Hematopoietic multipotent progenitor cell treated with erythropoietin and hydrocortisone succinate and interleukin-3 and kit ligand, for 8 days (in vitro differentiated cells): ENCODE data around the gene PSMD3.
"Not testable (repeated sequence)": the region's sequence is repeated elsewhere in the genome, so short reads cannot be mapped to it uniquely, and the experiment has no call there.

Source experiments
- DNase-seq: peaks from one replicate; pipeline ENCODE4 v3.0.0-alpha.2; 2015

Gene PSMD3

DNA sequence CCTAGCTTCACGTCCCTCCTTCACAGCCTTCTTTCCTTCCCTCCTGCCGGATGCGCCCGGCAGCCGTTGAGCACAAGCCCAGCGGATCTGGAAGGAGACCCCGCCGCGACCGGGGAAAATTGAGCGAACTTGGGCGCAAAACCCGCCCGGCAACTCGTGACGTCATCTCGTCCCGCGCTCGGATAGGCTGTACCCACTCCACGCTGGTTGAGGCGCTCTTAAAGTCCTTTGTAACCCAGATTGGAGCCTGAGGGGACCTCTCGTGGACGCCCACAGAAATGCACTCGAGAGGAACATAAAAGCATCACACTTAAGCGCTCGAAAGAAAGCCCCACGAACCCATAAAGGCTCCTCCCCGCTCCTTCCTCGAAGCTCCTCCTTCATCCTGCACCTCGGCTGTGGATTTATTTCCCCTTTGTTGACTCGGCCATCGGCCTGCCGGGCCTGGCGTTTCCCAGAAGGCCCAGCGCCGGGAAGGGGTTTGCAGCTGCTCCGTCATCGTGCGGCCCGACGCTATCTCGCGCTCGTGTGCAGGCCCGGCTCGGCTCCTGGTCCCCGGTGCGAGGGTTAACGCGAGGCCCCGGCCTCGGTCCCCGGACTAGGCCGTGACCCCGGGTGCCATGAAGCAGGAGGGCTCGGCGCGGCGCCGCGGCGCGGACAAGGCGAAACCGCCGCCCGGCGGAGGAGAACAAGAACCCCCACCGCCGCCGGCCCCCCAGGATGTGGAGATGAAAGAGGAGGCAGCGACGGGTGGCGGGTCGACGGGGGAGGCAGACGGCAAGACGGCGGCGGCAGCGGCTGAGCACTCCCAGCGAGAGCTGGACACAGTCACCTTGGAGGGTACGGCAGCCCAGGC, at the start of gene PSMD3:
Gene PSMD3, plus strand, starts transcription at position 457 of the 856 bp plus-strand sequence. Its CDS starts 164 bp downstream, at position 621.
- DNase-seq, result peak; percentile 100

DNA sequence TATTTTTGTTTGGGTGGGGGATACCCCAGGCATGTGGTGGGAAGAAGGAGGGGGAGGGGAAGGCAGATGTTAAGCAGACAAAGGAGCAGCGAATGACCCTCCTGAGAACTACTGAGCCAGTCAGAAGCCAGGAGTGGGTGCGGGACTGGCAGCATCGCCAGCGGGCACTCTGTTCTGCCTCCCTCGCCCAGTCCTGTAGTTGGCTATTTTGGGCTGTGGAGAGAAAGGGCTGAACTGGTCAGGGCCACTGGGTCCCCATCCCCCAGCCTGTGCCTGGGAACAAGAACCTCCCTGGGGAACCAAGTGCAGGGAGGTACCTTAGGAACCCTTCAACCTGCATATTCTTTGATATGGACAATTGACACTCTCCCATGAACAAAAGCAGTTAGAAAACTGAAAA, 46.7 kb upstream of the PSMD3 start:
- DNase-seq, result no peak

DNA sequence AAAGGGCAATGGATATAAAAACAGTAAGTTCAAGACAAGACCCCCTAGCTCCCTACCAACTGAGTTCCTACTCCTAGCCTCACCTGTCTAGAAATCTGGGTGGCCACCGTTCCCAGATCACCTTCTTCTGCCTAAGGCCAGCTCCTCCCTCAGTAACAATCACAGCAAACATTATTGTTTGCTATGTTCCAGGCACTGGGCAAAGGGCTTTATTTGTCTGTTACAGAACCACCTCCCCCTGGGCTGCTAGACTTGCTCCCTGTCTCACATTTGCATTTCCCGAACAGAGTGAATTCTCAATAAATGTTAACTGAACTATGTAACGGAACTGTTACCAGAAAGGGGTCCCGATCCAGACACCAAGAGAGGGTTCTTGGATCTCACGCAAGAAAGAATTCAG, 46.3 kb upstream of the PSMD3 start:
- DNase-seq, result no peak

DNA sequence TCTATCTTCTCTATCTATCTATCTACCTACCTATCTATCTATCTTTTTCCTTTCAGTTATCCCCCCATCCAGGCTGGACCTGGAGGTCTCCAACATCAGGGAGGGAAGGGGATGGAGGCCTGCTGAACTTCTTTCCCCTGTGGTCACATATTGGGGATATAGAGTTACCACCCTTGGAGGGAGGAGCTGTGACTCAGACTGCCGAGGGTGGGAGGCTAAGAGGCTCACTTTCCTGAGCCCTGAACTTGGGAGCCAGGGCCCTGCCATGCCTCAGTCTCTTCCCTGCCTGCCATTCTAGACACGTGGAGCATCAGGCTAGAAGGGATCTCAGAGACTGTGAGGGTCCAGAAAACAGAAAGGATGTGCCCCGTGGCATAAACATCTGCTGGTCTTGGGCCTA, 44.7 kb upstream of the PSMD3 start:
- no peak for DNase-seq

DNA sequence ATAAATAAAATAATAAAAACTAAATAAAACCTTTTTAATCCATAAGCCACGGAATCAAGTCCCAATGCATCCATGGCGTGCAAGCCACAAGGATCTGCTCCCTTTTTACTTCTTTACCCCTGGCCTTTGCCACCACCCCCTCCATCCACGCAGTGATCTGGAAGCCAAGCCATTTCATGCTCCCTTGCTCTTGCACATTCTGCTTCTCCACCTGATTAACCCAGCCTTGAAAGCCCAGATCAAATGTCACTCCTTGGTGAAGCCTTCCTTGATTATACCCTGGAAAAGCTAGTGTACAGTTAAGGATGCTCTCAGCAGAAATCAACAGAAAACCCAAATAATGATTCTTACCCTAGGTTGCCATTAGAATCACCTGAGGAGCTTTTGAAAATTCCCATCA, 43.2 kb upstream of the PSMD3 start:
- no peak for DNase-seq

DNA sequence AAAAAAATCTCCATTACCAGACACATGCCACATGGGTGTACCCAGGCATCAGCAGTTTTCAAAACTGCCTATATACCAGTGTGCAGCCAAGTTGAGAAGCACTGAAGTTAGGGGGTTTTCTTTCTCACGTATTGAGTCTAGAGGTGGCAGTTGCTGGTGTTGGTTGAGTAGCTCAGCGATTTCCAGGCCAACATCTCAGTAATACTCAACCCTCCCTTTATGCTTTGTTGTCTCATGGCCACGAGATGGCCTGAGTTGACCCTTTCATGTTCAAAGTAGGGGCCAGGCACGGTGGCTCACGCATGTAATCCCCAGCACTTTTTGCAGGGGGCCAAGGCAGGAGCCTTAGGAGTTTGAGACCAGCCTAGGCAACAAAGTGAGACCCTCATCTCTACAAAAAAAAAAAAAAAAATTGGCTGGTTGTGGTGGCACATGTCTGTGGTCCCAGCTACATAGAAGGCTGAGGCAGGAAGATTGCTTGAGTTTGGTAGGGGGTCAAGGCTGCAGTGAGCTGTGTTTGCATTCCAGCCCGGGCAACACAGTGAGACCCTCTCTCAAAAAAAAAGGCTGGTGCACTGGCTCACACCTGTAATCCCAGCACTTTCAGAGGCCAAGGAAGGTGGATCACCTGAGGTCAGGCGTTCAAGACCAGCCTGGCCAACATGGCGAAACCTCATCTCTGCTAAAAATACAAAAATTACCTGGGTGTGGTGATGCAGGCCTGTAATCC, 42.3 kb upstream of the PSMD3 start:
- DNase-seq, result no peak

DNA sequence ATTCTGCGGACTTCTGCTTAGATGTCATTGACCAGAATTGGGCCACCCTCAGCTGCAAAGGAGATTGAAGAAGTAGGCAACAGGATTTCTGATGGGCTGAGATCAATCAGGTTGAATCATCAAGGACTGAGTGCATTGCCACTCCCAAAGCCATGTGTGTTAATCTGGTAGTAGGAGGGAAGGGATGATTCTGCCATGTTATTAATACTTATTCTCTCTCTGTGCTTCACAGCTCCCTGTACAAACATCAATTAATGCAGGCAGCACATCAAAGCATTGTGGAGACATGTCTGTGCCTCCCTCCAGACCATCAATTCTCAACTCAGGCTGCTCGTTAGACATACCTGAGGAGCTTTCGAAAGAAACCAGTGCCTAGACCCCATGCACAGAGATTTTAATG, 41.5 kb upstream of the PSMD3 start:
- DNase-seq, result no peak

DNA sequence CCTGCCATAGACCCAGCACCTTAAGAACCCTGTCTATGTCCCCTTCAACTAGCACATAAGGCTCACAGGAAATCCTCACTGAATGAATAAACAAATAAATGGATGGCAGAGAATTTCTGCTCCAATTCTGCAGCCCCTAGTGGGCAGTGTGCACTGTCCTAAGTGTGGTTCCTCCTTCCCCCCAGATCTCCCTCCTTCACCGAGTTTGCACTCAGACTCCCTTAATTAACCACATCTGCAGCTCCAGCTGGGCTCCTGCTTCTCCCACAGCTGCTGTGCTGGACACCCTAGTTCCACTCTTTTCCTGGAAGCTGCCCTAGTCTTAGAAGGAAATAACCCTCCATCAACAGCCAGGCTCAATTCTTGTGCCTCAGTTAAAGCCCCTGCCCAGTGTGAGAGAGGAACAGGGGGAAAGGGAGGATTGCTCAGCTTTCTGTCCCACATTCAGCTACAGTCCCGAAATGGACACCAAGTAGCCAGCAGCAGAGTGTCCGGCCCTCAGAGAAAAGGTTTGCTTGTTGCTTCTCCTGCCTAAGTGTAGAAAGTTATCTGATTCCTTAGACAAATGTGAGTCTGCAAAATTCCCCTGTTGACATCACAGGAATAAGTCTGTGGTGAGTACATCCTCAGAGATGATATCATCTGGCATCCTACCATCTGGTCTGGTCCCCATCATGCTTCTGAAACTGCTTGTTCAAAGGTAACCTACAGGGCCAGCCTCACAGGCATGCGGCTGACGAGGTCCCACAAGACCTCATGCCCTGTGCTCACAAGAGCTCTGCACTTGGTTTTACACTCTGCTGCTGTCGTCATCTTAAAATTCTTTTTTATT, 40.8 kb upstream of the PSMD3 start:
- peak; percentile 40 for DNase-seq

DNA sequence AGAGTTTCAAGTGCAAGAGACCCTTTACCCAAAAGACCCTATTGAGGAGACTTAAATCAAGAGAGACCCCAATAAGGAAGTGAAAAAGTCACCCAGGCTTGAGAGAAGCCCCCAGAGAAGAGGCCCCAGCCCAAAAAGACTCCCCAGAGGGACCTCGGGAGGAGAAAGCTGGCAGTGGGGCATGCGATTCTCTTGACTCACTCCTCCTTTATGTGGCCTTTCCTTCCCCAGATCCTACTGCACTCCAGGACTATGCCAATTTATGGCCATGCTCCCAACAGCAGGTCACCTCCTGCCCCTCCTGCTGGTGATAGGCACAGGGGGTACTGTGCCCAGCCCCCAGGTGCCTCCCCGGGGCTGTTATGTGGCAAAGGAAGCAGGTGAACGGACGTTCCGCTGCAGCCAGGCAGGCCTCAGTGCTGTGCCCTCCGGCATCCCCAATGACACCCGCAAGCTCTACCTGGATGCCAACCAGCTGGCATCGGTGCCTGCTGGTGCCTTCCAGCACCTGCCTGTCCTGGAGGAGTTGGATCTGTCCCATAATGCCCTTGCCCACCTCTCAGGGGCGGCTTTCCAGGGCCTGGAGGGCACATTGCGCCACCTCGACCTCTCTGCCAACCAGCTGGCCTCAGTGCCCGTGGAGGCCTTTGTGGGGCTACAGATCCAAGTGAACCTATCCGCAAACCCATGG, 36.8 kb upstream of the PSMD3 start:
- DNase-seq, result no peak

DNA sequence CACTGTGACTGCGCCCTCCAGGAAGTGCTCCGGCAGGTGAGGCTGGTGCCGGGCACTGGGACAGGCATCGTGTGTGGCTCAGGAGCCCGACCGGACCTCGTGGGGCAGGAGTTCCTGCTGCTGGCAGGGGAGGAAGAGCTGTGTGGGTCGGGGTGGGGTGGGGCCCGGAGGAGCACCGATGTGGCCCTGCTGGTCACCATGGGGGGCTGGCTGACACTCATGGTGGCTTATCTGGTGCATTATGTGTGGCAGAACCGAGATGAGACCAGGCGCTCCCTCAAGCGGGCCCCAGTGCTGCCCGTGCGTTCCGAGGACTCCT, 36.3 kb upstream of the PSMD3 start:
- DNase-seq, result no peak

DNA sequence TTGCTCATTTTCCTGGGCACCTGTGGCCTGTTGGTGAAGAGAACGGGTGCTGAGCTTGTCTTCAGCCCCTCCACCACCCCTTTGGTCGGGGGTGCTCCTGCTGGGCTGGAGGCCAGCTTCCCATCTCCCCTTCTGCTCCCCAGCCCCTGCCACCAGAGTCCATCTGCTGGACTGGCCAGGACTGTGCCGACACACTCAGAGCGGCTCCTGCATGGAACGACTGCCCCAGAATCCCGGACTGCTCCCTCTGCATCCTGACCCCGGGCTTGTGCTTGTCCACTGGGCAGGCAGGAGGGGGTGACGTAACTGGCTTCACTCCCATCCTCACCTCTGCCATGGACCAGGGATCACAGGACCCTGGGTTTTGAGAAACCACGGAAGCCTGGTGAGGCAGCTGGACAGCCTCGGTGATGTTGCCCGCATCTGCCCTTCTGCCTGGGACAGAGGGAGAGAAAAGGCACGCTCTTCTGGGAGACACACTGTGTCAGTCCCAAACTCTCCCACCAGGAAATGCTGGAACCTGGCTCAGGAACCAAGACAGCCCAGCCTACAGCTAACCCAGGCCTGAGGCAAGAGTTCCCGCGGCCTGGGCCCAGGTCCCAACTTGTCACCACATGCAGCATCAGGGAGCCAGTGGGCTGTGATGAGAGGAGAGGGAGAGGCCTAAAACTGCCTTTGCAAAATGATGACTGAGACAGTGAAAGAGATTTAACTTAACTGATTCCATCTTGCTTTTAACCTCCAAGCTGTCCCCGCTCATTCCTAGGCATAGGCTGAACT, 33.9 kb upstream of the PSMD3 start:
- no peak for DNase-seq

DNA sequence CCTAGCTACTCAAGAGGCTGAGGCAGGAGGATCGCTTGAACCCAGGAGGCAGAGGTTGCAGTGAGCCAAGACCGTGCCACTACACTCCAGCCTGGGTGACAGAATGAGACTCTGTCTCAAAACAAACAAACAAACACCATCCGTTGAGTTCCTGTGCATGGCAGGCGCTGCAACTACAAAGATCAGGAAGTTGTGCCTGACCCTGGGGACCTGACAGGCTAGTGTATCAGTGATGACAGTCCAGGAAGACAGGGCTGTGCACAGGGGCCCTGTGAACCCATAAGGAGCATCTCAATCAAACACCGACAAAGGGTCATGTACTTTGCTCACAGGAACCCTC, 32.1 kb upstream of the PSMD3 start:
- DNase-seq, result not testable (repeated sequence)

DNA sequence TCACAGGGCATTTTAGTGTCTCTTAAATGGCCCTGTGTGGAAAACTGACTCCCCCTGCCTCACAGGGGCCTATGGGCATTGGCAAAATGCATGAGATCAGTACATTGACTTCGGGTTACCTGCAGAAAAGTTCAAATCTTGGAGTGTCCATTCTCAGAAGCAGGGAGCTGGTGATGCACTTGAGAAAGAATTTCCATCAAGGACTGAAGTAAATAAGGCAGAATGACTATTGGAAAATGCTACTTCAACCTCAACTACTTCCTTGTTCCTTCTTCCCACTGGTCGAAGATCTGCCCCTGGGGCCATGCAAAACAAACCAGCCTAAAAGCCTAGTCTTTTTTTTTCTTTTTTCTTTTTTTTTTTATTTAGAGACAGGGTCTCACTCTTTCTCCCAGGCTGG, 31.6 kb upstream of the PSMD3 start:
- no peak for DNase-seq

DNA sequence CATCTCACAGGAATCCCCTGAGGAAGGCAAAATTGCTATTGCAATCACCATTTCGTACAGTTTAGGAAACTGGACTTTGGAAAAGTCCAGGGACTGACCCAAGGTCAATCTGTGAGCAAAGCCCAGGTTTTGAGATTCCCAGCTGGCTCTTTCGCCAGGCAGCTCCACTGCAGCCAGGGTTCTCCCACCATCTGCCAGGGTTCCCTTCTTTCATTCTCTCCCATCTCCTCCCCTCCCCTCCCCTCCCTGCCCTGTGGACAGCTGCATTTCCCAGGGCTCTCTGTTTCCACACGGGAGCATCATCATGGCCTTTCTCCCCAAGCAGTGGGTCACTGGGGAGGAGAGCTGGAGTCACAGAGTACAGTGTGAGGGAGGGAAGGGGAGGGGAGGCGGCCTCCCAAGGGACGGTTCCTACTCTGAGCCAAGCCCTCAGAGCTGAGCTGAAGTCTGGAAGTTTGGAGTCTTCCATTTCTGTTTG, 29.7 kb upstream of the PSMD3 start:
- no peak for DNase-seq

DNA sequence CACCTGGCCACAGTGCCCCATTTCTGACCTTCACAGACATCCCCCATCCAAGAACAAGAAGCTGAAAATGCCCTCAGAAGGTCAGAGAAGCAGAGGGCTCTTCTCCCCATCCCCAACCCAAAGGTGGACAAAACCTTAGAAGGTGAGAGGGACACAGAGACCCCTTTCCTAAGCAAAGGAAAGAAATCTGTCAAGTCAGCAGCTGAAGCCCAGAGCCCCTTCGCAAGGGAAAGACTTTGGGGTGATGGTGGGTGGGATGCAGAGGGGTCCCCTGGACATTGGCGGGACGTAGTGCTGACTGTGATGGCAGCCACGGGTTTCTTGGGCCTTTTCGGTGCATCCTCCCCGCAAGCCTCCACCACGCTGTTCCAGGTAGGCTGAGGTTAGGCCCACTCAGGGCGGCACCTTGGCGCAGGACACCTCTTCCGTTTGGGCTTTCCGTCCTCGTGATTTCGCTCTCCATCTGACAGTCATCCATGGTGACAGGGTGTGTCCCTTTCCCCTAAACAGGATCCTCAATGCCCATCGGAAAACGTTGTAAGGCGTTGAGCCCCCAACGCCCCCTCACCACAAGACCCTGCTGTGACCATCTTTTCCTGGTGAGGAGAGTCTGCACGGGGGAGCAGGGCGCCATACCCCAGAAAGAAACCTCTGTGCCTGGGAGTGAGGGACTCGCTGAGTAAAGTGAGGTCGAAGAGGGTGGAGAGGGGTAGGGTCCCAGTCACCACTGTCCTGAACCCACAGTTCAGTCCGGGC, 28.5 kb upstream of the PSMD3 start:
- DNase-seq, result no peak

DNA sequence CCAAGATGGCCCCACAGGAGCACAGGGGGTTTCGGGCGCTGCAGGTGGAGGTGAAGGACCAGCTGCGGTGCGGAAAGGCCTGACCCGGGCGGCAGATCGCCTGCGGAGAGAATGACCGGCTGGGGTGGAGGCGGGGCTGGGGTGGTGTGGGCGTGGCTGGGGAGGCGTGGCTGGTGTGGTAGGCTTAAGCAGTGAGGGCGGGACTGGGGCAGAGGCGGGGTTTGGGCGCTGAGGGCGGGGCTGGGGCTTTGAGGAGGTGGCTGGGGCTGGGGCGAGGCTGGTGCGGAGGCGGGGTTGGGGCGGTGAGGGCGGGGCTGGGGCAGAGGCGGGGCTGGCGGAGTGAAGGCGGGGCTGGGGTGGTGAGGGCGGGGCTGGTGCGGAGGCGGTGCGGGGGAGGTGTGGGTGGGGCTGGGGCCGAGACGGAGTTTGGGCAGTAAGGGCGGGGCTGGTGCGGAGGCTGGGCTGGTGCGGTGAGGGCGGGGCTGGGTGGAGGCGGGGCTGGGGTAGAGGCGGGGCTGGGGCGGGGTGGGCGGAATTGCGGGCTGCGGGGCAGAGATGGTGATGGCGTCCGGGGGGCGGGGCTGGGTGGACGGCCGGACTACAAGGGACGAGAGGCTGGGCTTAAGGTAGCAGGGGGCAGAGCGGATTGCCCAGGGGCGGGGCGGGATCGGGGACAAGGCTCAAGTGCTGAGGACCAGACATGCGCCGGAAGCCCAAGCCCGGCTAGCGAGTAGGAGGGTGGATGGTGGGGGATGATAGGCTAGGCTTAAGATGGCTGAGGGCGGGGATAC, 27.7 kb upstream of the PSMD3 start:
- DNase-seq, result peak; percentile 91

DNA sequence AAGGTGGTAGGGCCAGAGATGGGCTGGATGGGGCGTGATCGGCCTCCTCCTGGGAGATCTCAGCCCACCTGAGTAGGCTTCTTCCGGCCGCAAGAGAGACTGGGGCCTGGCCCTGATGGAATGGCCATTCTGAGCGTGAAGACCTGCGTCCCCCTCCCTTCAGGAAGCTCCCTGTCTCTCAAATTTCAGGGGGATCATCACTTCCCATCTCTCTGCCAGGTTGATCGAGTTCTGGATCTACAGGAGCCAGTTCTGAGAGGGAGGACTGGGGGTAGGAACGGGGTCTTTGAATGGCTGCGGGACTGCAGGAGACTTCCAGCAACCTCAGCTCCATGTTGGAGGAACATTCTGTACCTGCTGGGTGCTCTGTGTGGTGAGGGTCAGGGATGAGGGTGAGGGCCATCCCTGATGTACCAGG, 27.1 kb upstream of the PSMD3 start:
- no peak for DNase-seq

DNA sequence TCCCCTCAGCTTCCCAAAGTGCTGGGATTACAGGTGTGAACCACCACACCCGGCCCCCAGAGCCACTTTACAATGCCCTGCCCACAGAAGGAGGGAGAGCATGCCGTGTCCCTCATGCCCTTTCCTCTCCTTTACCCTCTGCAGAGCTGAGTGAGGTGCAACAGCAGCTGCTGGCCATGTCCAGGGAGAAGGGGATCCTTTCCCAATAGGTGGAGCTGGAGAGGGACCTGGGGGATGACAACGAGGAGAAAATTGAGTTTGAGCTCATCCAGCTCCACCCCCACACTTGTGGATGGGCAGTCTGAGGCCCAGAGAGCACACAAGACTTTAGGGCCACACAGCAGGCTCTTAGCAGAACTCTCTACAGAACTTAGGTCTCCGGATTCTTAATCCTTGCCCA, 25.7 kb upstream of the PSMD3 start:
- no peak for DNase-seq

DNA sequence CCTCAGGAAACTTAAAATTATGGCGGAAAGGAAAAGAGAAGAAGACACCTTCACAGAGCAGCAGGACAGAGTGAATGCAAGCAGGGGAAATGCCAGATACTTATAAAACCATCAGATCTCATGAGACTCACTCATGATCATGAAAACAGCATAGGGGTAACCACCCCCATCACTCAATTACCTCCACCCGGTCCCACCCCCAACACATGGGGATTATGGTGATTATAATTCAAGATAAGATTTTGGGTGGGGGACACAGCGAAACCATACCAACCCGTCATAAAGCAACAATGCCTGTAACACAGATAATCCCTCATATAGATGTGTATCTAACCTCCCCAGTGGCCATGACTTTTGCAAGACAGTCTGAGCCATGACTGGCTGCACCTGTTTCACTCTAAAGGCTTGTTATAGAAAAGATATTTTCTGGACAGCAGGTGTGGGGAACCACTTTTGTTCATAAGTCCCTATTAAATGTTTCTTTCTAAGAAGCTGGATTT, 24.8 kb upstream of the PSMD3 start:
- DNase-seq, result no peak

DNA sequence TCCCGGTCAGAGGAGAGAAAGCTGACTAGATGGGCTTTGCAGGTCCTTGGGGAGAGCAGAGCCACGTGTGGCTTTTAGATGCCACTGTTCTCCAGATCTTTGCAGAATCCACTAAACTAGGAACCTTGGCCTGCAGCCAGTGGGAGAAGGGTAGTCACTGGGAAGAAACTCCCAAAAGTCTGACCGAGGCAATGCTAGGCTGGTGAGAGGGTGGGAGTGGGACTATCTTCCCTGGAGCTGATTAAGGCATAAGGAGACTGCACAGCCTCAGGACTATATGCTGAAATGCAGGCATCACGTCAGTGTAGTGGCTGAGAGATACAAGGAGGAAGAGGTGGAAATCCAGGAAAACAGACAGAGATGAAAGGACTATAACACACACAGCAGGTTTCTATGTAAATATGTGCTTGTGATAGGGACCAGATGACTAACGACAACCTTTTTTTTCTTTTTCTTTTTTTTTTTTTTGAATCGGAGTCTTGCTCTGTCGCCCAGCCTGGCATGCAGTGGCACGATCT, 20.0 kb upstream of the PSMD3 start:
- DNase-seq, result no peak
